SK-N-SH treated with all-trans-retinoic acid at 6 μM for 48 hours (cell line): Measurements from ENCODE around the gene YBX1.

Experiments used
- ATAC-seq: fragments of 200-7000 bp; cut with Tn5 transposase; 3 replicates; pipeline ENCODE4 v1.9.1; 2020; ENCODE audit warnings: mild to moderate bottlenecking, moderate library complexity
- ARNTL ChIP-seq: fragments of 450-650 bp; formaldehyde crosslinking; IDR thresholded peaks from 2 replicates; pipeline ENCODE4 v1.5.0; 2020; ENCODE audit warnings: low read depth, mild to moderate bottlenecking, moderate library complexity, borderline replicate concordance
- BACH2 ChIP-seq: fragments of 250-450 bp; sonication (Bioruptor Pico); IDR thresholded peaks from 2 replicates; pipeline ENCODE4 v1.9.0; 2021; ENCODE audit warnings: mild to moderate bottlenecking, borderline replicate concordance
- CSDC2 ChIP-seq: fragments of 250-450 bp; sonication (Bioruptor Pico); IDR thresholded peaks from 2 replicates; pipeline ENCODE4 v1.5.0; 2020; ENCODE audit warnings: mild to moderate bottlenecking, moderate library complexity
- ESRRG ChIP-seq: fragments of 250-450 bp; sonication (Bioruptor Pico); IDR thresholded peaks from 2 replicates; pipeline ENCODE4 v1.6.1; 2021; ENCODE audit warnings: mild to moderate bottlenecking
- GLIS3 ChIP-seq: fragments of 250-450 bp; sonication (Bioruptor Pico); IDR thresholded peaks from 2 replicates; pipeline ENCODE4 v1.5.0; 2020; ENCODE audit warnings: mild to moderate bottlenecking, moderate library complexity
- ISL1 ChIP-seq: fragments of 250-450 bp; sonication (Bioruptor Pico); IDR thresholded peaks from 2 replicates; pipeline ENCODE4 v2.1.2; 2022; ENCODE audit warnings: mild to moderate bottlenecking, moderate library complexity
- OSR1 ChIP-seq: fragments of 250-450 bp; sonication (Bioruptor Pico); IDR thresholded peaks from 2 replicates; pipeline ENCODE4 v1.8.0; 2022; ENCODE audit warnings: moderate library complexity, mild to moderate bottlenecking, inconsistent platforms
- PPARA ChIP-seq: fragments of 250-450 bp; sonication (Bioruptor Pico); IDR thresholded peaks from 2 replicates; pipeline ENCODE4 v1.5.0; 2020; ENCODE audit warnings: mild to moderate bottlenecking, borderline replicate concordance
- RARB ChIP-seq: fragments of 250-450 bp; sonication (Bioruptor Pico); IDR thresholded peaks from 2 replicates; pipeline ENCODE4 v1.8.0; 2021; ENCODE audit warnings: mild to moderate bottlenecking, moderate library complexity
- SNAI2 ChIP-seq: fragments of 250-450 bp; sonication (Bioruptor Pico); IDR thresholded peaks from 2 replicates; pipeline ENCODE4 v1.5.0; 2020; ENCODE audit warnings: mild to moderate bottlenecking, moderate library complexity
- TCF4 ChIP-seq: fragments of 250-450 bp; sonication (Bioruptor Pico); IDR thresholded peaks from 2 replicates; pipeline ENCODE4 v1.8.0; 2021; ENCODE audit warnings: mild to moderate bottlenecking, moderate library complexity, borderline replicate concordance
- TOX ChIP-seq: fragments of 250-450 bp; sonication (Bioruptor Pico); IDR thresholded peaks from 2 replicates; pipeline ENCODE4 v1.8.0; 2021; ENCODE audit warnings: mild to moderate bottlenecking, moderate library complexity, borderline replicate concordance
- ZC3H10 ChIP-seq: fragments of 250-450 bp; sonication (Bioruptor Pico); IDR thresholded peaks from 2 replicates; pipeline ENCODE4 v1.5.1; 2021; ENCODE audit warnings: mild to moderate bottlenecking, moderate library complexity
- ZFP3 ChIP-seq: fragments of 250-450 bp; sonication (Bioruptor Pico); IDR thresholded peaks from 2 replicates; pipeline ENCODE4 v1.5.0; 2020; ENCODE audit warnings: mild to moderate bottlenecking, moderate library complexity
- ZFP30 ChIP-seq: fragments of 450-650 bp; formaldehyde crosslinking; IDR thresholded peaks from 2 replicates; pipeline ENCODE4 v1.5.0; 2022; ENCODE audit warnings: mild to moderate bottlenecking, moderate library complexity
- ZNF565 ChIP-seq: fragments of 450-650 bp; formaldehyde crosslinking; conservative IDR thresholded peaks from 2 replicates; pipeline ENCODE4 v1.5.0; 2020; ENCODE audit warnings: low read depth, mild to moderate bottlenecking, moderate library complexity
- ZNF70 ChIP-seq: fragments of 450-650 bp; formaldehyde crosslinking; IDR thresholded peaks from 2 replicates; pipeline ENCODE4 v1.5.0; 2020; ENCODE audit warnings: mild to moderate bottlenecking, moderate library complexity
- ZNF8 ChIP-seq: fragments of 450-650 bp; formaldehyde crosslinking; IDR thresholded peaks from 2 replicates; pipeline ENCODE4 v1.5.0; 2020; ENCODE audit warnings: mild to moderate bottlenecking, moderate library complexity
- TF ChIP-seq, protein P1 (sequence below): fragments of 250-450 bp; sonication (Bioruptor Pico); IDR thresholded peaks from 2 replicates; pipeline ENCODE4 v1.5.1; 2021; ENCODE audit warnings: mild to moderate bottlenecking, moderate library complexity
- TF ChIP-seq, protein P2 (sequence below): fragments of 250-450 bp; sonication (Bioruptor Pico); IDR thresholded peaks from 2 replicates; pipeline ENCODE4 v1.5.1; 2020; ENCODE audit warnings: low read depth, mild to moderate bottlenecking, moderate library complexity
- TF ChIP-seq, protein P3 (sequence below): fragments of 250-450 bp; sonication (Bioruptor Pico); IDR thresholded peaks from 2 replicates; pipeline ENCODE4 v1.8.0; 2020; ENCODE audit warnings: mild to moderate bottlenecking, moderate library complexity, borderline replicate concordance
- TF ChIP-seq, protein P4 (sequence below): fragments of 250-450 bp; sonication (Bioruptor Pico); IDR thresholded peaks from 2 replicates; pipeline ENCODE4 v1.8.0; 2021; ENCODE audit warnings: low read depth, mild to moderate bottlenecking, moderate library complexity, borderline replicate concordance

The YBX1 gene

DNA sequence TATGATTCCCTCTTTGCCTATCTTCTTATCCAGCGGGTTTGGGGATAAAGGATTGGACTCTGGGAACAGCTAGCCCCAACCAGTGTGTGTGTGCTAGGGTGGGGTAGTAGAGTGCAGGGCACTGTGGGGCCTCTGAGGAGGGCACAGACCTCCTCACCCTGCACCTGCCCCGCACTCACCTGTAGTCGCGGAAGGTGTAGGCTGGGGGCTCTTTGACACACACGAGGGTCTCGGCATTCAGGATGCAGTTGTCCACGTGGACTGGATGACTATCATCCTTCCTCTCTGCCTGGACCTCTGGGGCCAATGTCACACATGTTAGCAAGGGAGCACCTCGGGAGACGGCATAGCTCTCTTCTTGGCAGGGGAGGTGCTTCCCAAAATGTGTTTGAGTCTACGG lies 65.8 kb downstream of the YBX1 start (continued):
- TF ChIP-seq SNAI2 (CRISPR knock-in tag) (no peak), ZNF565 (CRISPR knock-in tag) (no peak), BACH2 (CRISPR knock-in tag) (no peak), TOX (CRISPR knock-in tag) (no peak), ZNF8 (CRISPR knock-in tag) (no peak), ZFP3 (no peak), TCF4 (CRISPR knock-in tag) (no peak), ZC3H10 (CRISPR knock-in tag) (no peak), PPARA (CRISPR knock-in tag) (no peak), OSR1 (CRISPR knock-in tag) (no peak), ISL1 (CRISPR knock-in tag) (no peak), RARB (CRISPR knock-in tag) (no peak)
- TF ChIP-seq, protein P1, sequence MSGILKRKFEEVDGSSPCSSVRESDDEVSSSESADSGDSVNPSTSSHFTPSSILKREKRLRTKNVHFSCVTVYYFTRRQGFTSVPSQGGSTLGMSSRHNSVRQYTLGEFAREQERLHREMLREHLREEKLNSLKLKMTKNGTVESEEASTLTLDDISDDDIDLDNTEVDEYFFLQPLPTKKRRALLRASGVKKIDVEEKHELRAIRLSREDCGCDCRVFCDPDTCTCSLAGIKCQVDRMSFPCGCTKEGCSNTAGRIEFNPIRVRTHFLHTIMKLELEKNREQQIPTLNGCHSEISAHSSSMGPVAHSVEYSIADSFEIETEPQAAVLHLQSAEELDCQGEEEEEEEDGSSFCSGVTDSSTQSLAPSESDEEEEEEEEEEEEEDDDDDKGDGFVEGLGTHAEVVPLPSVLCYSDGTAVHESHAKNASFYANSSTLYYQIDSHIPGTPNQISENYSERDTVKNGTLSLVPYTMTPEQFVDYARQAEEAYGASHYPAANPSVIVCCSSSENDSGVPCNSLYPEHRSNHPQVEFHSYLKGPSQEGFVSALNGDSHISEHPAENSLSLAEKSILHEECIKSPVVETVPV (CRISPR knock-in tag): no peak
- TF ChIP-seq, protein P2, sequence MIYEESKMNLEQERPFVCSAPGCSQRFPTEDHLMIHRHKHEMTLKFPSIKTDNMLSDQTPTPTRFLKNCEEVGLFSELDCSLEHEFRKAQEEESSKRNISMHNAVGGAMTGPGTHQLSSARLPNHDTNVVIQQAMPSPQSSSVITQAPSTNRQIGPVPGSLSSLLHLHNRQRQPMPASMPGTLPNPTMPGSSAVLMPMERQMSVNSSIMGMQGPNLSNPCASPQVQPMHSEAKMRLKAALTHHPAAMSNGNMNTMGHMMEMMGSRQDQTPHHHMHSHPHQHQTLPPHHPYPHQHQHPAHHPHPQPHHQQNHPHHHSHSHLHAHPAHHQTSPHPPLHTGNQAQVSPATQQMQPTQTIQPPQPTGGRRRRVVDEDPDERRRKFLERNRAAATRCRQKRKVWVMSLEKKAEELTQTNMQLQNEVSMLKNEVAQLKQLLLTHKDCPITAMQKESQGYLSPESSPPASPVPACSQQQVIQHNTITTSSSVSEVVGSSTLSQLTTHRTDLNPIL (CRISPR knock-in tag): no peak

GRCh38 chr1:42748461-42749410 lies 66.5 kb downstream of the YBX1 start:
- ATAC-seq: no peak
- no peak for TF ChIP-seq SNAI2 (CRISPR knock-in tag)
- TF ChIP-seq, protein P3, sequence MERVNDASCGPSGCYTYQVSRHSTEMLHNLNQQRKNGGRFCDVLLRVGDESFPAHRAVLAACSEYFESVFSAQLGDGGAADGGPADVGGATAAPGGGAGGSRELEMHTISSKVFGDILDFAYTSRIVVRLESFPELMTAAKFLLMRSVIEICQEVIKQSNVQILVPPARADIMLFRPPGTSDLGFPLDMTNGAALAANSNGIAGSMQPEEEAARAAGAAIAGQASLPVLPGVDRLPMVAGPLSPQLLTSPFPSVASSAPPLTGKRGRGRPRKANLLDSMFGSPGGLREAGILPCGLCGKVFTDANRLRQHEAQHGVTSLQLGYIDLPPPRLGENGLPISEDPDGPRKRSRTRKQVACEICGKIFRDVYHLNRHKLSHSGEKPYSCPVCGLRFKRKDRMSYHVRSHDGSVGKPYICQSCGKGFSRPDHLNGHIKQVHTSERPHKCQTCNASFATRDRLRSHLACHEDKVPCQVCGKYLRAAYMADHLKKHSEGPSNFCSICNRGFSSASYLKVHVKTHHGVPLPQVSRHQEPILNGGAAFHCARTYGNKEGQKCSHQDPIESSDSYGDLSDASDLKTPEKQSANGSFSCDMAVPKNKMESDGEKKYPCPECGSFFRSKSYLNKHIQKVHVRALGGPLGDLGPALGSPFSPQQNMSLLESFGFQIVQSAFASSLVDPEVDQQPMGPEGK (CRISPR knock-in tag): no peak
- no peak for TF ChIP-seq ZNF565 (CRISPR knock-in tag)
- TF ChIP-seq OSR1 (CRISPR knock-in tag): no peak
- no peak for TF ChIP-seq ZNF70 (CRISPR knock-in tag)
- no peak for TF ChIP-seq ISL1 (CRISPR knock-in tag)
- TF ChIP-seq ZC3H10 (CRISPR knock-in tag): no peak
- TF ChIP-seq RARB (CRISPR knock-in tag): no peak
- no peak for TF ChIP-seq BACH2 (CRISPR knock-in tag)
- no peak for TF ChIP-seq ARNTL (CRISPR knock-in tag)
- no peak for TF ChIP-seq ZNF8 (CRISPR knock-in tag)
- no peak for TF ChIP-seq GLIS3 (CRISPR knock-in tag)
- no peak for TF ChIP-seq ESRRG (CRISPR knock-in tag)
- TF ChIP-seq TCF4 (CRISPR knock-in tag): no peak
- no peak for TF ChIP-seq PPARA (CRISPR knock-in tag)
- TF ChIP-seq CSDC2 (CRISPR knock-in tag): no peak
- TF ChIP-seq, protein P2 (CRISPR knock-in tag): no peak
- TF ChIP-seq, protein P4, sequence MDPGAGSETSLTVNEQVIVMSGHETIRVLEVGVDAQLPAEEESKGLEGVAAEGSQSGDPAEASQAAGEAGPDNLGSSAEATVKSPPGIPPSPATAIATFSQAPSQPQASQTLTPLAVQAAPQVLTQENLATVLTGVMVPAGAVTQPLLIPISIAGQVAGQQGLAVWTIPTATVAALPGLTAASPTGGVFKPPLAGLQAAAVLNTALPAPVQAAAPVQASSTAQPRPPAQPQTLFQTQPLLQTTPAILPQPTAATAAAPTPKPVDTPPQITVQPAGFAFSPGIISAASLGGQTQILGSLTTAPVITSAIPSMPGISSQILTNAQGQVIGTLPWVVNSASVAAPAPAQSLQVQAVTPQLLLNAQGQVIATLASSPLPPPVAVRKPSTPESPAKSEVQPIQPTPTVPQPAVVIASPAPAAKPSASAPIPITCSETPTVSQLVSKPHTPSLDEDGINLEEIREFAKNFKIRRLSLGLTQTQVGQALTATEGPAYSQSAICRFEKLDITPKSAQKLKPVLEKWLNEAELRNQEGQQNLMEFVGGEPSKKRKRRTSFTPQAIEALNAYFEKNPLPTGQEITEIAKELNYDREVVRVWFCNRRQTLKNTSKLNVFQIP (CRISPR knock-in tag): no peak
- TF ChIP-seq ZFP30 (CRISPR knock-in tag): no peak
- TF ChIP-seq, all 23 proteins: peak for 0
